ENCODE measurements around the gene TPRN.

Gene TPRN

DNA sequence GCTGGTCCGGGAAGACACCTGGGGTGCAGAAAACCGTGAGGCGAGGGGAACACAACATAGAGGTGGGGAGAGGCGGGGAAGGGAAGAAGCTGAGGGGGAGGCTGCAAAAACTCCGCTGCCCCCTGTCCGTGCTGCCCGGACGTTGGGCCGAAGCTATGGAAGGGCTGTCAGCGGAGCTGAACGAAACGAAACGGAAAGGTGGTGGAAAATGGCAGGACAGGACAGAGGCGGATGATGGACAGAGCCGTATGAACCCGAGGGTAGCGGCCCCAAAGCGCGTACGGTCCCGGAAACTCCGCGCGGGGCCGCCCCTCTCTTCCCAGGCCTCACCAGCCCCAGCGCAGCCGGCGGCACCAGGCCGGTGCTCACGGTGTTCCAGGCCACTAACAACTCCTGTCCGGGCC lies 12.5 kb downstream of the TPRN start:
- no peak for DNase-seq

DNA sequence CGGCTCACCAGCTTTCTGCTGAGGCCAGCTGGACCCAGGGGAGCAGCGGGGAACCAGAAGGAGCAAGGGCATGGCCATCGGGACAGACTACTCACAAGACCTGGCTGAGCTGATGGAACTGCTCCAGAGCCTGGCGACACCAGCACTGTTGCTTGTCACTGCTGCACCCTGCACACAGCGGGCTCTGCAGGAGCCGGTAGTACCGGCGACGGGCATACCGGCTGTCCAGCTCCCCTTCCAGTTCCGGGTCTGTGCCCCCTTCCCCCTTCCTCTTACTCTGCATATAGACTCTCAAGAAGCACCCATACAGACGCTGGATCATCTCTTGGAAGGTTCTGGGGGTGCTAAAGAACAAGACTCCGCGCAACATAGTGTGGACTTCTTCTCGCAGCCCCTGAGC lies 13.2 kb downstream of the TPRN start:
- no peak for DNase-seq

DNA sequence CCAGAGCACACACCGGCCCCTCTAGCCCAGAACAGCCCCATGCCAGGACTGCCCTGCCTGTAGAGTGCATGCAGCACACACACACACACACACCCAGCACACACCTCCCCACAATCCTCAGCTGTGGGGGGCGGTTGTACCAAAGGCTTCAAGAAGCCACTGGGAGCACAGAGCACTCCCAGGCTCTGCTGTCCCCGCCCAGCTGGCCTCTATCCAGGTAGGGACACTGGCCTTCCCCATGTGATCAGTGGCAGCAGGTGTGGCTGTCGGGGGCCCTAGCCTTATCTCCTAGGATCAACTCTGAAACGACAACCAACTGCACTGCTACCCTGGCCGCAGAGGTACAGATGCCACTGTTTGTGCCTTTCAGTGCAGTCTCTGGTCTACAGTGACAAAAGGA lies 14.2 kb downstream of the TPRN start:
- DNase-seq, result no peak

DNA sequence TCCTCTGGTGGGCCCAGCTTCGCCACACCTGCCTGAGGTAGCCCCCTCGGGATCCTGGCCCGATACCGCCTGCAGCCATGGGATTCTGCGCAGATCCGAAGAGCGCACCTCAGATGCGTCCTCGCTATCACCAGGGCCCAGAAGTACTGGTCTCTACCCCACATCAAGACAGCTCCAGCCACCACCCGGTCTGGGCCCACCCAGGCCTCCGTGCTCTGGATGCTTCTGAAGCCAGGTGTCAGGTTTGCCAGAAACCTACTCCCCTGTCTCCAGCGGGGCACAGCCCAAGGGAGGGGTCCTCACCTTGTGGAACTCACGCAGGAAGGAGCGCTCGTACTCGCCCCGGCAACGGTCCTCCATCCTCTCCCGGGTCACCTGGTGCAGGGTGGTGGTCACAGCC lies 14.6 kb downstream of the TPRN start:
- DNase-seq, result no peak

DNA sequence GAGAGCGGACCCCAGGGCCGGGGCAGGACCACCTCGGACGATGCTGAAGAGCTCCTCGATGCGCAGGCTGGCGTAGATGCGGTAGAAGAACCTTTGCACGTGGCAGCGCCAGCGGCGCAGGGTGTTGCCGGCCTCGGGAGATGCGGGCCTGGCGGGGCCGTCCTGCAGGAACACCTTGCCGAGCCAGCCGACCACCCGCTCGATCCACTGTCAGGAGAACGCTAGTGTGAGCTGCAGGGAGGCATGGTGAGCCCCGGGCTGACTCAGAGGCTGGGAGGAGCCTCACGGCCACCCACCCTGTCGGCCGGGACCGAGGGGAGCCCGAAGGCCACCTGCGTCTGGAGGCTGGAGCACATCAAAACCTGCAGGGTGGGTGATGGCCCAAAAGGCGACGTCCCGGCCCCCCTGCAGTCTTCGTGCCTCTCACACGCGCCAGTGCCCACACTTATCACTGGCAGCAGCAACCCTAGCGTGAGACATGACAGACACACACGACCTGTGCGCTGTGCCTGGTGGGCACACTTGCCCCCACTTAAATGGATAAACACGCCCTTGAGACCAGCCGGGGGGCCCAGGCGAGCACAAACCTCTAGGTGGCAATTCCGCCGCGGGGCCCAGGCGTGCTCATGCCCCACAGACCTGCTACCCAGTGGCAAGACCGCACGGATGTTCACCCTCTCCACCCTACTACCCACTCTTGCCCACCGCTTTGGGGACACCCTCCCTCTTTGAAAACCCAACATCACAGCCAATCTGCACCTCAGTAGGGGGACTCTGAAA lies 15.5 kb downstream of the TPRN start:
- DNase-seq, result no peak

DNA sequence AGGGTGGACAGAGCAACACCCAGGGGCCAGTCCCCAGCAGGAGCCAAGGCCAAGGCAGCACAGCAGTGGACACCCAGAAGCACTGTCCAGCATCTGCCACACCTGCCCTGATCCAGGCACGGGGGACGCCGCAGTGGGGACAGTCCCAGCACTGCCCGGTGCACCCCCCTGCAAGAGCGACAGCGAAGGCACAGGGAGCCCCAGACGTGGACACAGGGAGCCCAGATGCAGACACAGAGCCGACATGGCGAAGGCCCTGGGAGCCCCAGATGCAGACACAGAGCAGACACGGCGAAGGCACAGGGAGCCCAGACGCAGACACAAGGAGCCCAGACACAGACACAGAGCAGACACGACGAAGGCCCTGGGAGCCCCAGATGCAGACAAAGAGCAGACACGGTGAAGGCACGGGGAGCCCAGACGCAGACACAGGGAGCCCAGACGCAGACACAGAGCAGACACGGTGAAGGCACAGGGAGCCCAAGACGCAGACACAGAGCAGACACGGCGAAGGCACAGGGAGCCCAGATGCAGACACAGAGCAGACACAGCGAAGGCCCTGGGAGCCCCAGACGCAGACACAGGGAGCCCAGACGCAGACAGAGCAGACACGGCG lies 16.5 kb downstream of the TPRN start:
- DNase-seq, result no peak

DNA sequence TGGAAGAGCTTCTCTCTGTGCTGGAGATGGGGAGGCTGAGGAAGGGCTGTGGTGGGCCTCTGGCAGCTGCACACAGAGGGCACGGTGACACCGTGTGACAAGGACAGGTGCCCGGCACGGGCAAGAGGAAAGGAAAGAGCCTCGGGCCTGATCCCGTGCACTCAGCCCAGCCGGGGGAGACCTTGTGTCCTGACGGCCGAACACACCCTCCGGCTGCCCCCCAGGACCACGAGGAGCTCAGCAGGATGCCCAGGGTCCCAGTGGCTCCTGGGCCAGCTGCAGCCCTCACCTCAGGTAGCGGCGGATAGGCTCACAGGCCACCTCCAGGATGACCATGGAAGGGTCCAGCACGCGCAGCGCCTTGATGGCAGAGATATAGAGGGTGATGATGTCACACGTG lies 17.7 kb downstream of the TPRN start:
- no peak for DNase-seq

DNA sequence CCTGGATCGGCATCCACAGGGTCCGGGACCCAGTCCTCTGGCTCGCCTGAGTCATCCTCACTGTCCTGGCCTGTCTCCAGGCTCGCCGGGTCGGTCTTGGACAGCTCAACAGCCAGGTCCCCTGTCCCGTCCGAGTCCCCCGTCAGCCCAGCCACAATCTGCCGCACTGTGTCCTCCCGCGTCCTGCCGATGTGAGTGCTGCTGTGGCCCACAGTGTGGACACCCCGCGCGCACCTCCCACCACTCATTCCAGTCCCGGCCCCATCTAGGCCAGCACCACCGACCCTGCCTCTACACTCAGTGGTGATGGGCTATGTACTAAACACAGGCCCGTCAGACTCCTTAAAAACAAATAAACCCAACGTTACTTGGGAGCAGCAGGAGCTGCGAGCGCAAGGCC lies 18.9 kb downstream of the TPRN start:
- DNase-seq, result no peak

DNA sequence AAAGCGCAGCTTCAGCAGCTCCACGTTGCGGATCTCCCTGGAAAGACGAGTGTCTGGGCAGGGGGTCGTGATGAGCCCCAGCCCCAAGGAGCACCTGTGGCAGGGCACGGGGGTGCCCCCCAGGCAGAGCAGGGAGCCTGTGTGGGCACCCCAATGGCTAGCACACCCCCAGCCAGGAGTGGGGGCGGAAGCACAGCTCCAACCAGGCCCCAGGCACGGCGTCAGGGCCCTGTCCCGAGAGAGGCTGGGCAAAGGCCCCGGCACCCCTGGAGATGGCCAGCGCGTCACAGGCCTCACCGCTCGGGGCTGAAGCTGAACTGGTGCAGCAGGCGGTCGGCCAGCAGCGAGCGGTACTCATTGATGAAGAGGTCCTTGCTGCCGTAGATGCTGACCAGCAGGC lies 20.1 kb downstream of the TPRN start:
- no peak for DNase-seq

DNA sequence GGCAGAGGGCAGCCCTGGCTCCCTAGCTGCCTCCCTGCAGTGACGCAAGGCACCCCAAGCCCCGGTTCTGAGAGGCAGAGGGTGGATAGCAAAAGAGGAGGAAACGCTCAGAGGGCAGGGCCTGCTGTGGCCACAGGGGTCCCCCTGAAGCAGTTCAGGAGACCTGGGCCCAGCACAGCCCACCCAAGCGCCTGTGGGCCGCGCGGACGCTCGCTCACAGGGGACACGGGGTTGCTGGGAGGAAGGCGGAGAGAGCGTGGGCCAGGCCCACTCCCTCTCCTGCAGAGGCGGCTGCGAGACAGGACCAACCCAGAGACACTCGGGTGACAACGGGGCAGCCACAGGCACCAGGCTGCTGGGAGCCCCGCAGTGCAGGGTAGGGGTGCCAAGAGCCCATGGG lies 20.8 kb downstream of the TPRN start:
- DNase-seq, result no peak

DNA sequence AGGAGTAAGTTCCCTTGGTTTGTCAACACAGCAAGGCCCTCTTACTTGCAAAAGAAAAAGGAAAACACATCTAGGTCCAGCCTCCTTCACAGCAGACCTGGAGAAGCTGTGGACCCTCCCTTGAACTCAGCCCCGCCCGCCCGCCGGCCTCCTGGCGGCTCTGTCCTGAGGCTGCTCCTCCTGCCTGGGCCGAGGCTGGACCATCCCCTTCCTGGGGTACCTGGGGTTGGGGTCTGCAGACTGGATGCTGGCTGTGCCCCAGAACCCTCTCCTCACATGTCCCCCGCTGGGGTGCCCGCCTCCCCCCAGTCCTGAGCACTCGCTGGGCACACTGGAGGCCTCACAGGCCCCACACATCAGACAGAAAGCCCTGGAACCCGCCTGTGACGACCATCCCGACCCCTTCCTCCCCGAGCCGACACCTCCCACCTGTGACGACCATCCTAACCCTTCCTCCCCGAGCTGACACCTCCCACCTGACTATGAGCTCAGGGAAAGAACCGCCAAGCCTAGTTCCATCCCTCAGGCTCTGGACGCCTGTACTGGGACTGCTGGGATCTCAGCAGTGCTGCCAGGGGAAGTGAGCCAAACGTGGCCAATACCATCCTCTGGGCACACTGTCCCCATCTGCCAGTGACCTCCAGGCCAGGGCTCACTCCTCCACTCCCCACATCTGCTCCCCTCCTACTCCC lies 21.5 kb downstream of the TPRN start:
- DNase-seq, result no peak

DNA sequence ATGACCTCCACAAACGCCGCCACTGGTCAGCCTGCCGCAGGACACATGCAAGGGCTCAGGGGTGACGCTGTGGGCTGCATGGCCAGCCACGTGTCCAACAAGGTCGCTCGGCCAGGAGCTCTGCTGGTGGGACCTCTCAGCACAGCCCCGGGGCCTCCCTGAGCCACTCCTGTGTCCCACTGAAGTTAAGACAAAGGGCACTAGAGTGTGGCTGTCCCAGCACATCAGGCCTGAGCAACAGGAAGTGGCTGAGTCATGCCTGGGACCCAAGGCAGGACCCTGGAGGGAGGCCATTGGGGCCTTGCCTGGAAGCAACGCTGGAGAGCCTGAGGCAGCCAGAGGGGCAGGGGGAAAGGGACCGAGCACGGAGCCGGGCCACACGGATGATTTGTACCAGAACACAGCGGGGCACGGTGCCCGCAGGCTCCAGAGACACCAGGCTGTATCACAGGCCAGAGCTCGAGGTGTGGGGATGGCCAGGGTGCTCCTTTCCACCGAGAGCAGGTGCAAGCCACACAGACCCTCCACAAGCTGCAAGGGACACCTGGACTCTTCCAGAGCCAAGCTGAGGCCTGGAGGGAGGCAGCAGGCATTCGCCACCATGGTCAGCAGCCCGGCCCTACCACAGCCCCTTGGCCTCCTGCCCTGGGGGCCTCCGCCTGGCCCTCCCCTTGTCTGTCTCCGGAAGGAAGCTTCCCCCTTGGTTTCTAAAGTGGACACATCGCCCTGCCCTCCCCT lies 22.2 kb downstream of the TPRN start:
- no peak for DNase-seq

DNA sequence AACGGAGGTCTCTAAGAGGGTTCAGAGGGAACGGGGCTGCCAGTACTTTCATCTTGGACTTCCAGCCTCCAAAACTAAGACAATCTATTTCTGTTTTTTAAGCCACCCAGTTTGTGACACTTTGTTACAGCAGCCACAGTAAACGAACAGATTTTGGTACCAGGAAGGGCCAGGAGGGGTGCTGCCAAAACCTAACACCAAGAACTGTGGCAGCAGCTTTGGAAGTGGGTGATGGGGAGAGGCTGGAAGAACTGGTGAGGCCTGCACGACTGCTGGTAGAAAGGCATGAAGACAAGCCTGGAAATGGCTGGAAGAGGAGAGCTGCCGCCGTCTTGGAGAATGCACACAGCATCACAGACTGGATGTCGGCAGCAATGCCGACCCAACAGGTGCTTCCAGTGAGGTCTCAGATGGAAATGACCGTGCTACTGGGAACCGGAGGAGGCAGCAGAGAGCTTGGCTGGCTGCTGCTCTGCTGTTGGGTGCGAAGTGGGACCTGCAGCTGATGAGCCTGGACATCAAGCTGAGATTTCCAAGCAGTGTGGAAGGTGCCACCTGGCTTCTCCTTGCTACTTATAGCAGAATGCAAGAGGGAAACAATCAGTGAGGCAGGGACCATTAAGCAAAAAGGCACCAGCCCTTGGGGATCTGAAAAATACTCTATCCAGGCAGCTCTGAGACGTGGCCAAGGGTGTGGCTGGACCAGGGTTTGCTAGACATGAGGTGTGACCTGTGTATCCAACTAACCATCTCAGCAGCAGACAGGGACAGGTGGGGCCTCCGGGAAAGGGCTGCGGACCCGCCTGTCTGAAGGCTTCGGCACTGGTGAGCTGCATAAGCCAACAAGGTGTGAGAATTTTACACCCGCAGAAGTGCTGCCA lies 24.0 kb downstream of the TPRN start:
- peak; percentile 19 to 26 for DNase-seq

DNA sequence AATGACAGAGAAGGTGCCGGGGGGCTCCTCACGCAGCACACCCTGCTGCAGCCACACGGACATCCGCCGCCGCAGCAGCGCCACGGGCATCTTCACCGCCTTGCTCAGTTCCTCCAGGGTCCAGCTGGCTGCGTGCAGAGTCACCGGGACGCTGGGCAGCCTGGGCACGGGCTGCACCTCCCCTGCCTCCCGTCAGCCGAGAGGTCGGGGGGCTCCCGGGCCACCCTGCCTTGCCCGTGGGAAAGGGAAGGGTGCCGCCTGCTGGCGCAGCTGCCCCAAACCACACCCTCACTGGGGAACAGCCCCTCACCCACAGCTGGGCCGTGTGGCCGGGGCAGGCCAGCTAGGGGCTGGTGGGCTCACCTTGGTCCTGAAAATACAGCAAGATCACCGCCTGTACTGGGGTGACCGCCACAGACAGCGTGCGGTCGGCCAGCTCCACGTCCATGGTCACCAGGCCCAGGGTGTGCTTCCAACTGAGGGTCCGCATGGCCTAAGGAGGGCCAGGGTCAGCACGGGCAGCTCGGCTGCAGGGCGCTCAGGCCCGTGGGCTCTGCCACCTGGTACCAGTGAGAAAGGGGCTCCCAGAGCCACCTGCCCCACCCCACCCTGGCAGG lies 25.1 kb downstream of the TPRN start:
- no peak for DNase-seq

DNA sequence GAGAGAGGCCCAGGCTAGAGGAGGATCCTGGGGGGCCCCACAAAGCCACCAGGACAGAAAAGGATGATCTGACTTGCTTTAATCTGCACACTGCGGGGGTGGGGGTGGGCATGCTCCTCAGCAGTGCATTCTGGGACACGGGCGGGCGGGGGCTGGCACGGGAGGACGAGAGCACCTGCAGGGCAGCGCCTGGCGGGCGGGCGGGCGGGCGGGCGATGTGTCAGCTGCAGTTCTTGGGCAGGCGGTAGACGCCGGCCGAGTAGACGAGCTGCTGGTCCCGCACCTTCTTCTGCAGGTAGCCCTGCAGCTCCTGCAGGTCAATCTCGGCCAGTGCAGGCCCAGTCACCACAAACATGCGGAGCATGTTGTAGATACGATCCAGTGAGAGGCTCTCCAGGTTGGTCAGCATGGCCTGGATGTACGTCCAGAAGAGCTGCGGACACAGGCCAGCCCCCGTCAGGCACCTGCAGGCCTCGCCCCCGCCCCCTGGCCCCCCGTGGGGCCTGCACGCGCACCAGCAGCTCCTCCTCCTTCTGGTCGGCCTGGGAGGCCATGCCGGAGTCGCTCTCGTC lies 25.7 kb downstream of the TPRN start:
- no peak for DNase-seq

DNA sequence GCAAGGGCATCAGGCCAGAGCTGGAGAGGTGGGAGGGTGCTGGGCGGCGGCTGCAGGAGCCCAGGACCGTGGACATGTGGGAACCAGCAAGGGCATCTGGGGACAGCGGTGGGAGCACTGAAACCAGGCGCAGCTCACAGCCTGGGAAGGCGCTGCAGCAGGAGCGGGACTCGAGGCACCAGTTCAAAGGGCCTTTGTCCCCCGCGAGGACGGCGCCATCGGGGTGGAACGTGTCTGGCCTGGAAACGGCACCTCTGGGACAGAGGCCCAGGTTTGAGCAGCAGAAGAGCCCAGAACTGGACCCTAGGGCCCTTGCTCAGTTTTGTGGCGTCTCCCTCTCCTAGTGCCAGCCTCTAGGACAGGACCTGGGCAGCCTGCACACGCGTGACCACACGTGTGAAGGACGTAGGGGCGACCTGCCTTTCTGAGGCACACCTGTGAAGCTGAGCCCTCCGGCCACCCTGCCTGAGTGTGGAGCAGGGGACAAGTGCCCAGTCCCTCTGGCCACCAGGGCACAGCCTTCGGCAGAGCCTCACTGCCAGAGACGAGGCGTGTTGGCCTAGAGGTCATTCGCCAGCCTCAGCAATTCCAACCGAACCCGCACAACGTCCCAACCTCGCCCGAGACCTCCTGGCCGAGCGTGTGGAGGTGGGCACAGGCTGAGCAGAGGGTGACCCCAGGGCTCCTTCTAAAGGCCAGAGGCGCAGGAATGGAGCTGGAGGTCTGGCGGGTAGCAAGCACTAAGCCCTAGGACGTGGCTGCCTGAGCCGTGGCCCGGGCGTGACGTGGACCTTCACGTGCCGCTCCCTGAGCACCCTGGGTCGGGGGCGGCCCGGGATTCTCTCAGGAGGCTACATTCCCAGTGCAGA lies 26.5 kb downstream of the TPRN start:
- DNase-seq, result no peak

DNA sequence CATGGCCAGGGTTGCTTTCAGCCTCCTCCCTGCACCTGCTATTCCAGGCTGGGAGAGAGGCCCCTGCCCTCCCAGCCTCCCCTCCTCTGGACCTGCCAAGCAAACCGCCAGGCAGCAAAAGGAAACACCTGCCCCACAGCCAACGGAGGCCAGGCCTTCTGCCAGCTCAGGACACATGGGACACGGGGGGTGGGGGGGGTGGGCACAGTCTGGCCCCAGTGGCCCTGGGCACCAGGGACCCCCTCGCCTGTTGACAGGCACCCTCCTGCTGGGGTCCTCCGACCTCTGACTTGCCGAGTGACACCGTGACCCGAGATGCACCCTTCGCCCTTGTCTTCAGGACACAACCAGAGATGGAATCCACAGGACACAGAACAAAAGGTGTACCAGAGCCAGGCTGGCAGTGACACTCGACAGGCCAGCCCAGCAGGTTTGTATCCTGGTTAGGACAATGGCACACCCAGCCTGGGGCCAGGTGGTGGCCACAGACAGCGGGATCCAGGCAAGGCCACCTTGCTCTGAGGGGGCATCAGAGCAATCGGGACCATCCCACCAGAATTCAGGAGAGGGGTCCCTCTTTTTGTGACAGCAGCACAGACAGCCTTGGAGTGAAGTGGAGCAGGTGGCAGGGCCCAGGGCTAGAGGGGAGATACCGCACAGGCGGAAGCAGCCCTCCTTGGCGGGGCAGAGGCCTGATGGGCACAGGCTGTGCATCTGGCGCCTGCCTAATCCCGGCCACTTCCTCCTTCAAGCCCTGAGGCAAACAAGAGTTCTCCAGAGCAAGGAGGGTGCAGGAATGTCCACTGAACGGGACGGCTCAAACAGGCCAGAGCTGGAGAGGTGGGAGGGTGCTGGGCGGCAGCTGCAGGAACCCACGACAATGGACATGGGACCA lies 27.4 kb downstream of the TPRN start:
- no peak for DNase-seq

DNA sequence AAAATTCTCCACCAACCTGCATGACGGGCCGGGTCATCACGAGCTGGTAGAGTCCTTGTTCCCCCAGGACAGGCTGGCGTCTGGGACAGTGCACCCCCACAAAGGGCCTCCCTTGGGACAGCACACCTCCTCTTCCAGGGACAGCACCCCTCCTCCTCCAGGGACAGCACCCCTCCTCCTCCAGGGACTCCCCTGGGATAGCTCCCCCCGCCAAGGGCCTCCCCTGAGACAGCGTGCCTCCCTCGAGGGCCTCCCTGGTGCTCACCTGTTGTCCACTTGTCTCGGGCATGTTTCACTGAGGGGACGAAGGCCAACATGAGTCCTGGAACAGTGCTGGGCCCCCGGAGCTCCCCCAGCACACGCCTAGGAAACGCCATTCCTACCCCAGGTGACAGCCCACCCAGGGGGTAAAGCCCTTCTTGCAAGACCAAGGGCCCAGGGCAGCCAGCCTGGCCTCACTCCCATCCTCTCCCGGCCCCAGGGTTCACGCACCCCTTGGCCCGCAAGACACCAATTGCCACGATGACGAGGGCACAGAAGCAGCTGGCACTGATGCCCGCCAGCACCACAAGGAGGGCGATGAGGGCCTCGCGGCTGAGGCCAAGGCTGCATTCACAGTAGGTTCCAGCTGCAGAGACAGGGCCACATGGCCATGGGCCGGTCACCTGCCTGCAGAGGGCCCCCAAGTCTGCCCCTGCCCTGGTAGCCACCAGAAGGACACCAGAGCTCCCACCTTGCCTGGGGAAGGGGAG lies 29.2 kb downstream of the TPRN start:
- no peak for DNase-seq
